GM19372 (cell line): ENCODE data around the gene MPRIP.

Experiments
- ATAC-seq: cut with Tn5 transposase; IDR thresholded peaks from one replicate; pipeline ENCODE4 v1.9.1; 2021; ENCODE audit warnings: mild to moderate bottlenecking, low read depth, moderate library complexity; ENCODE audit not compliant: unreplicated experiment

MPRIP gene

GRCh38 chr17:17104036-17104435 is 61.8 kb downstream of the MPRIP start:
- ATAC-seq = no peak

- ATAC-seq = no peak
These were observed 62.2 kb downstream of the MPRIP start for GRCh38 chr17:17104494-17104893.

- ATAC-seq = no peak
These were observed 63.7 kb downstream of the MPRIP start for GRCh38 chr17:17105976-17106375.

- ATAC-seq = no peak
These were observed 64.5 kb downstream of the MPRIP start for GRCh38 chr17:17106756-17107155.

GRCh38 chr17:17107281-17107680 is 65.0 kb downstream of the MPRIP start:
- ATAC-seq = no peak

- ATAC-seq = no peak
These were observed 65.7 kb downstream of the MPRIP start for GRCh38 chr17:17107891-17108431.

GRCh38 chr17:17108451-17109049 is 66.3 kb downstream of the MPRIP start:
- ATAC-seq = no peak

GRCh38 chr17:17109256-17109655 is 67.0 kb downstream of the MPRIP start:
- no peak for ATAC-seq

GRCh38 chr17:17109907-17110306 is 67.7 kb downstream of the MPRIP start:
- no peak for ATAC-seq

GRCh38 chr17:17110520-17110919 is 68.3 kb downstream of the MPRIP start:
- no peak for ATAC-seq

GRCh38 chr17:17111401-17112393 is 69.4 kb downstream of the MPRIP start:
- ATAC-seq = no peak

- ATAC-seq = no peak
These were observed 70.5 kb downstream of the MPRIP start for GRCh38 chr17:17112628-17113200.

GRCh38 chr17:17114592-17115225 is 72.5 kb downstream of the MPRIP start:
- no peak for ATAC-seq

GRCh38 chr17:17115620-17116019 is 73.4 kb downstream of the MPRIP start:
- no peak for ATAC-seq

GRCh38 chr17:17116406-17116805 is 74.1 kb downstream of the MPRIP start:
- no peak for ATAC-seq

GRCh38 chr17:17117923-17118322 is 75.7 kb downstream of the MPRIP start:
- ATAC-seq = no peak

- ATAC-seq = no peak
These were observed 76.1 kb downstream of the MPRIP start for GRCh38 chr17:17118399-17118798.

- ATAC-seq = no peak
These were observed 76.8 kb downstream of the MPRIP start for GRCh38 chr17:17119106-17119505.

GRCh38 chr17:17119533-17119932 is 77.3 kb downstream of the MPRIP start:
- no peak for ATAC-seq

GRCh38 chr17:17120294-17120693 is 78.0 kb downstream of the MPRIP start:
- ATAC-seq = no peak

GRCh38 chr17:17120701-17121100 is 78.4 kb downstream of the MPRIP start:
- ATAC-seq = no peak
